Mesendoderm (in vitro differentiated cells): ENCODE data around the gene SCN3B.

Experiments
- DNase-seq: peaks from one replicate; pipeline ENCODE4 v3.0.0; 2013
- H2AK5ac ChIP-seq: 2 replicates; pipeline ENCODE4 v1.6.1; 2013; ENCODE audit warnings: low read length, inconsistent platforms
- H2BK120ac ChIP-seq: 2 replicates; pipeline ENCODE4 v1.6.1; 2013; ENCODE audit warnings: low read depth, mild to moderate bottlenecking, low read length, moderate library complexity, mixed read lengths
- H2BK15ac ChIP-seq: replicated peaks from 2 replicates; pipeline ENCODE4 v1.6.1; 2013; ENCODE audit warnings: low read depth, mild to moderate bottlenecking, moderate library complexity
- H2BK5ac ChIP-seq: 2 replicates; pipeline ENCODE4 v1.6.1; 2013; ENCODE audit warnings: low read length, inconsistent platforms
- H3K18ac ChIP-seq: 2 replicates; pipeline ENCODE4 v1.6.1; 2013; ENCODE audit warnings: mild to moderate bottlenecking, low read length, mixed read lengths
- H3K23ac ChIP-seq: one replicate; pipeline ENCODE4 v1.6.1; 2013; ENCODE audit warnings: low read length
- H3K27ac ChIP-seq: 2 replicates; pipeline ENCODE4 v1.5.1; 2013; ENCODE audit warnings: low read depth, mild to moderate bottlenecking, inconsistent platforms, low read length, moderate library complexity
- H3K27me3 ChIP-seq: 2 replicates; pipeline ENCODE4 v1.6.1; 2013; ENCODE audit warnings: low read length, control low read depth, mild to moderate bottlenecking, inconsistent platforms; ENCODE audit not compliant: insufficient read depth, poor library complexity
- H3K36me3 ChIP-seq: 2 replicates; pipeline ENCODE4 v1.6.1; 2013; ENCODE audit warnings: low read length, inconsistent platforms; ENCODE audit not compliant: control insufficient read depth, insufficient read depth
- H3K4ac ChIP-seq: one replicate; pipeline ENCODE4 v1.6.1; 2013; ENCODE audit warnings: low read depth, mild to moderate bottlenecking, low read length, moderate library complexity
- H3K4me1 ChIP-seq: 2 replicates; pipeline ENCODE4 v1.6.1; 2013; ENCODE audit warnings: low read depth, low read length, inconsistent platforms; ENCODE audit not compliant: control insufficient read depth
- H3K4me2 ChIP-seq: 2 replicates; pipeline ENCODE4 v1.6.1; 2013; ENCODE audit warnings: low read length
- H3K4me3 ChIP-seq: 2 replicates; pipeline ENCODE4 v1.5.1; 2013; ENCODE audit warnings: mild to moderate bottlenecking, low read length
- H3K56ac ChIP-seq: one replicate; pipeline ENCODE4 v1.6.1; 2013; ENCODE audit warnings: low read length
- H3K79me1 ChIP-seq: 2 replicates; pipeline ENCODE4 v1.6.1; 2013; ENCODE audit warnings: low read length, inconsistent platforms
- H3K79me2 ChIP-seq: 2 replicates; pipeline ENCODE4 v1.6.1; 2013; ENCODE audit warnings: mild to moderate bottlenecking, low read length; ENCODE audit not compliant: control insufficient read depth, insufficient read depth
- H3K9ac ChIP-seq: 2 replicates; pipeline ENCODE4 v1.6.1; 2013; ENCODE audit warnings: low read length, inconsistent platforms
- H4K5ac ChIP-seq: one replicate; pipeline ENCODE4 v1.6.1; 2013; ENCODE audit warnings: low read length
- H4K8ac ChIP-seq: one replicate; pipeline ENCODE4 v1.6.1; 2013; ENCODE audit warnings: low read depth, mild to moderate bottlenecking, control low read depth, low read length, moderate library complexity
- WGBS: extraction: QIAGEN DNeasy Blood & Tissue Kit; methylation state at CpG from one replicate; pipeline ENCODE4 v1.1.7; 2013; ENCODE audit warnings: low lambda C conversion rate, missing lambda C conversion rate; ENCODE audit not compliant: insufficient coverage; ENCODE audit errors: extremely low coverage; 5-methylcytosine and 5-hydroxymethylcytosine counted together

The SCN3B gene

GRCh38 chr11:123696183-123696582 is 41.8 kb upstream of the SCN3B start:
- Histone ChIP-seq H3K79me2 (no peaks in the 10 kb centered on the region), H3K36me3 (no peaks in the 10 kb centered on the region), H3K56ac (no peak overlapping the region), H2BK120ac (no peak overlapping the region), H2BK15ac (no peak overlapping the region), H3K23ac (no peak overlapping the region), H3K4ac (no peak overlapping the region), H4K8ac (no peak overlapping the region), H2BK5ac (no peak overlapping the region), H3K4me3 (no peak overlapping the region), H3K4me2 (no peak overlapping the region), H3K27me3 (no peaks in the 10 kb centered on the region), H3K27ac (no peak overlapping the region), H3K18ac (no peak overlapping the region), H3K79me1 (no peaks in the 10 kb centered on the region), H3K4me1 (no peaks in the 10 kb centered on the region), H2AK5ac (no peak overlapping the region), H4K5ac (no peak overlapping the region), H3K9ac (no peak overlapping the region)
- peak; percentile 31 for DNase-seq
- WGBS: no CpG with 5 or more reads among the region's 2 CpGs

GRCh38 chr11:123695231-123695630 is 40.8 kb upstream of the SCN3B start:
- WGBS: no CpG with 5 or more reads among the region's 9 CpGs
- Histone ChIP-seq H2AK5ac (no peak overlapping the region), H3K4me1 (no peaks in the 10 kb centered on the region)

GRCh38 chr11:123694551-123694950 is 40.1 kb upstream of the SCN3B start:
- WGBS: no CpG with 5 or more reads among the region's 2 CpGs

More at GRCh38 chr11:123695231-123695630, 40.8 kb upstream of the SCN3B start:
- no peak overlapping the region for H3K23ac ChIP-seq
- H3K4ac ChIP-seq: no peak overlapping the region
- H2BK15ac ChIP-seq: no peak overlapping the region
- no peaks in the 10 kb centered on the region for H3K79me2 ChIP-seq
- no peak overlapping the region for H4K8ac ChIP-seq
- H3K4me3 ChIP-seq: no peak overlapping the region
- DNase-seq: no peak
- no peaks in the 10 kb centered on the region for H3K27me3 ChIP-seq
- H4K5ac ChIP-seq: no peak overlapping the region
- no peak overlapping the region for H2BK120ac ChIP-seq
- H3K18ac ChIP-seq: no peak overlapping the region
- no peaks in the 10 kb centered on the region for H3K79me1 ChIP-seq
- H2BK5ac ChIP-seq: no peak overlapping the region
- no peak overlapping the region for H3K9ac ChIP-seq
- H3K4me2 ChIP-seq: no peak overlapping the region
- no peak overlapping the region for H3K27ac ChIP-seq
- no peak overlapping the region for H3K56ac ChIP-seq
- H3K36me3 ChIP-seq: no peaks in the 10 kb centered on the region

GRCh38 chr11:123692961-123693360 is 38.5 kb upstream of the SCN3B start:
- Histone ChIP-seq H3K36me3 (no peaks in the 10 kb centered on the region), H2BK15ac (no peak overlapping the region), H3K56ac (no peak overlapping the region), H3K23ac (no peak overlapping the region), H3K27ac (no peak overlapping the region), H3K4me3 (no peak overlapping the region), H3K4ac (no peak overlapping the region), H3K4me1 (no peaks in the 10 kb centered on the region), H3K79me1 (no peaks in the 10 kb centered on the region), H2BK120ac (no peak overlapping the region), H3K18ac (no peak overlapping the region), H4K5ac (no peak overlapping the region), H4K8ac (no peak overlapping the region), H3K79me2 (no peaks in the 10 kb centered on the region), H3K9ac (no peak overlapping the region), H3K4me2 (no peak overlapping the region), H3K27me3 (no peaks in the 10 kb centered on the region), H2BK5ac (no peak overlapping the region), H2AK5ac (no peak overlapping the region)
- DNase-seq: no peak

More at GRCh38 chr11:123694551-123694950, 40.1 kb upstream of the SCN3B start:
- Histone ChIP-seq H3K4me2 (no peak overlapping the region), H3K18ac (no peak overlapping the region), H2BK5ac (no peak overlapping the region), H3K4me3 (no peak overlapping the region), H3K4me1 (no peaks in the 10 kb centered on the region), H2AK5ac (no peak overlapping the region), H3K27me3 (no peaks in the 10 kb centered on the region), H3K27ac (no peak overlapping the region), H3K9ac (no peak overlapping the region), H3K23ac (no peak overlapping the region), H3K56ac (no peak overlapping the region), H3K36me3 (no peaks in the 10 kb centered on the region), H4K5ac (no peak overlapping the region), H2BK15ac (no peak overlapping the region), H3K4ac (no peak overlapping the region), H3K79me1 (no peaks in the 10 kb centered on the region), H4K8ac (no peak overlapping the region), H3K79me2 (no peaks in the 10 kb centered on the region), H2BK120ac (no peak overlapping the region)
- DNase-seq: no peak

- H3K79me1 ChIP-seq: no peaks in the 10 kb centered on the region
- no peaks in the 10 kb centered on the region for H3K79me2 ChIP-seq
- no peaks in the 10 kb centered on the region for H3K27me3 ChIP-seq
- H3K36me3 ChIP-seq: no peaks in the 10 kb centered on the region
- no peak overlapping the region for H3K56ac ChIP-seq
- H2AK5ac ChIP-seq: no peak overlapping the region
- H3K23ac ChIP-seq: no peak overlapping the region
- no CpG with 5 or more reads among the region's 3 CpGs for WGBS
- H3K18ac ChIP-seq: no peak overlapping the region
- H4K5ac ChIP-seq: no peak overlapping the region
- DNase-seq: peak; percentile 12
- H2BK5ac ChIP-seq: no peak overlapping the region
- no peak overlapping the region for H3K4ac ChIP-seq
- H3K27ac ChIP-seq: no peak overlapping the region
- no peak overlapping the region for H2BK120ac ChIP-seq
- H3K9ac ChIP-seq: no peak overlapping the region
- H3K4me3 ChIP-seq: no peak overlapping the region
- no peaks in the 10 kb centered on the region for H3K4me1 ChIP-seq
- no peak overlapping the region for H3K4me2 ChIP-seq
- H2BK15ac ChIP-seq: no peak overlapping the region
- no peak overlapping the region for H4K8ac ChIP-seq
Measured at GRCh38 chr11:123690485-123690884, 36.1 kb upstream of the SCN3B start.

- H4K8ac ChIP-seq: no peak overlapping the region
- H3K4me3 ChIP-seq: no peak overlapping the region
- no peak overlapping the region for H4K5ac ChIP-seq
- H2BK15ac ChIP-seq: no peak overlapping the region
- H3K27me3 ChIP-seq: no peaks in the 10 kb centered on the region
- H3K79me2 ChIP-seq: no peaks in the 10 kb centered on the region
- H3K27ac ChIP-seq: no peak overlapping the region
- H3K4me1 ChIP-seq: no peaks in the 10 kb centered on the region
- no peak overlapping the region for H3K23ac ChIP-seq
- H3K36me3 ChIP-seq: no peaks in the 10 kb centered on the region
- H3K4me2 ChIP-seq: no peak overlapping the region
- no peaks in the 10 kb centered on the region for H3K79me1 ChIP-seq
- no peak for DNase-seq
- no peak overlapping the region for H2AK5ac ChIP-seq
- no peak overlapping the region for H2BK5ac ChIP-seq
- H3K18ac ChIP-seq: no peak overlapping the region
- WGBS: no CpG with 5 or more reads among the region's 6 CpGs
- H3K9ac ChIP-seq: no peak overlapping the region
- no peak overlapping the region for H2BK120ac ChIP-seq
- H3K4ac ChIP-seq: no peak overlapping the region
- no peak overlapping the region for H3K56ac ChIP-seq
Measured at GRCh38 chr11:123684601-123685000, 30.2 kb upstream of the SCN3B start.
